HL-60 (cell line): ENCODE measurements around the gene PPP2R3A.
"Not testable (repeated sequence)": the region's sequence is repeated elsewhere in the genome, so short reads cannot be mapped to it uniquely, and the experiment has no call there.

Experiments used
- DNase-seq, 2 experiments: peaks; one replicate each; pipeline ENCODE4 v3.0.0-alpha.2; 2010 to 2020; ENCODE audit warnings: low read depth in 1 of 2, low spot score in 1 of 2
- H3K27ac ChIP-seq: fragments of 250-450 bp; sonication (Bioruptor Pico); replicated peaks from 2 replicates; pipeline ENCODE4 v1.5.1; 2020; ENCODE audit warnings: mild to moderate bottlenecking, moderate library complexity
- H3K27me3 ChIP-seq: fragments of 250-450 bp; sonication (Bioruptor Pico); 2 replicates; pipeline ENCODE4 v1.5.1; 2021; ENCODE audit warnings: mild to moderate bottlenecking, moderate library complexity; ENCODE audit not compliant: insufficient read depth, poor library complexity, severe bottlenecking
- H3K4me3 ChIP-seq: replicated peaks from 2 replicates; pipeline ENCODE4 v1.5.1; 2011; ENCODE audit warnings: mild to moderate bottlenecking, control low read depth, low read length; ENCODE audit not compliant: insufficient read depth
- CTCF ChIP-seq: IDR thresholded peaks from one replicate; pipeline ENCODE4 v1.5.1; 2011; ENCODE audit warnings: low read length, control low read depth, inconsistent platforms; ENCODE audit not compliant: insufficient read depth
- GABPA ChIP-seq: IDR thresholded peaks from 2 replicates; pipeline ENCODE4 v1.6.1; 2012; ENCODE audit warnings: low read depth
- POLR2AphosphoS5 ChIP-seq: IDR thresholded peaks from 2 replicates; pipeline ENCODE4 v1.6.1; 2012; ENCODE audit warnings: low read depth
- SPI1 ChIP-seq: IDR thresholded peaks from 2 replicates; pipeline ENCODE4 v1.6.1; 2012; ENCODE audit warnings: low read depth, mild to moderate bottlenecking, borderline replicate concordance
- TF ChIP-seq, protein P1 (sequence below): IDR thresholded peaks from 2 replicates; pipeline ENCODE4 v1.6.1; 2012; ENCODE audit warnings: low read depth; ENCODE audit not compliant: insufficient replicate concordance

The PPP2R3A gene

GRCh38 chr3:136075218-136075808 lies 109.8 kb downstream of the PPP2R3A start:
- TF ChIP-seq POLR2AphosphoS5 (no peak), GABPA (no peak), SPI1 (no peak), CTCF (peak; percentile 77)
- TF ChIP-seq, protein P1, sequence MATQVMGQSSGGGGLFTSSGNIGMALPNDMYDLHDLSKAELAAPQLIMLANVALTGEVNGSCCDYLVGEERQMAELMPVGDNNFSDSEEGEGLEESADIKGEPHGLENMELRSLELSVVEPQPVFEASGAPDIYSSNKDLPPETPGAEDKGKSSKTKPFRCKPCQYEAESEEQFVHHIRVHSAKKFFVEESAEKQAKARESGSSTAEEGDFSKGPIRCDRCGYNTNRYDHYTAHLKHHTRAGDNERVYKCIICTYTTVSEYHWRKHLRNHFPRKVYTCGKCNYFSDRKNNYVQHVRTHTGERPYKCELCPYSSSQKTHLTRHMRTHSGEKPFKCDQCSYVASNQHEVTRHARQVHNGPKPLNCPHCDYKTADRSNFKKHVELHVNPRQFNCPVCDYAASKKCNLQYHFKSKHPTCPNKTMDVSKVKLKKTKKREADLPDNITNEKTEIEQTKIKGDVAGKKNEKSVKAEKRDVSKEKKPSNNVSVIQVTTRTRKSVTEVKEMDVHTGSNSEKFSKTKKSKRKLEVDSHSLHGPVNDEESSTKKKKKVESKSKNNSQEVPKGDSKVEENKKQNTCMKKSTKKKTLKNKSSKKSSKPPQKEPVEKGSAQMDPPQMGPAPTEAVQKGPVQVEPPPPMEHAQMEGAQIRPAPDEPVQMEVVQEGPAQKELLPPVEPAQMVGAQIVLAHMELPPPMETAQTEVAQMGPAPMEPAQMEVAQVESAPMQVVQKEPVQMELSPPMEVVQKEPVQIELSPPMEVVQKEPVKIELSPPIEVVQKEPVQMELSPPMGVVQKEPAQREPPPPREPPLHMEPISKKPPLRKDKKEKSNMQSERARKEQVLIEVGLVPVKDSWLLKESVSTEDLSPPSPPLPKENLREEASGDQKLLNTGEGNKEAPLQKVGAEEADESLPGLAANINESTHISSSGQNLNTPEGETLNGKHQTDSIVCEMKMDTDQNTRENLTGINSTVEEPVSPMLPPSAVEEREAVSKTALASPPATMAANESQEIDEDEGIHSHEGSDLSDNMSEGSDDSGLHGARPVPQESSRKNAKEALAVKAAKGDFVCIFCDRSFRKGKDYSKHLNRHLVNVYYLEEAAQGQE: no peak
- no peak overlapping the region for H3K4me3 ChIP-seq
- H3K27ac ChIP-seq: no peak overlapping the region
- H3K27me3 ChIP-seq: no peaks in the 10 kb centered on the region
- DNase-seq: peak; percentile 68 to 74

- TF ChIP-seq CTCF (no peak), GABPA (no peak), POLR2AphosphoS5 (no peak), SPI1 (no peak)
- TF ChIP-seq, protein P1: no peak
- Histone ChIP-seq H3K27me3 (no peaks in the 10 kb centered on the region), H3K4me3 (no peak overlapping the region), H3K27ac (no peak overlapping the region)
- DNase-seq: peak; percentile 38 to 50
These were observed 110.3 kb downstream of the PPP2R3A start for GRCh38 chr3:136075811-136076210.

DNA sequence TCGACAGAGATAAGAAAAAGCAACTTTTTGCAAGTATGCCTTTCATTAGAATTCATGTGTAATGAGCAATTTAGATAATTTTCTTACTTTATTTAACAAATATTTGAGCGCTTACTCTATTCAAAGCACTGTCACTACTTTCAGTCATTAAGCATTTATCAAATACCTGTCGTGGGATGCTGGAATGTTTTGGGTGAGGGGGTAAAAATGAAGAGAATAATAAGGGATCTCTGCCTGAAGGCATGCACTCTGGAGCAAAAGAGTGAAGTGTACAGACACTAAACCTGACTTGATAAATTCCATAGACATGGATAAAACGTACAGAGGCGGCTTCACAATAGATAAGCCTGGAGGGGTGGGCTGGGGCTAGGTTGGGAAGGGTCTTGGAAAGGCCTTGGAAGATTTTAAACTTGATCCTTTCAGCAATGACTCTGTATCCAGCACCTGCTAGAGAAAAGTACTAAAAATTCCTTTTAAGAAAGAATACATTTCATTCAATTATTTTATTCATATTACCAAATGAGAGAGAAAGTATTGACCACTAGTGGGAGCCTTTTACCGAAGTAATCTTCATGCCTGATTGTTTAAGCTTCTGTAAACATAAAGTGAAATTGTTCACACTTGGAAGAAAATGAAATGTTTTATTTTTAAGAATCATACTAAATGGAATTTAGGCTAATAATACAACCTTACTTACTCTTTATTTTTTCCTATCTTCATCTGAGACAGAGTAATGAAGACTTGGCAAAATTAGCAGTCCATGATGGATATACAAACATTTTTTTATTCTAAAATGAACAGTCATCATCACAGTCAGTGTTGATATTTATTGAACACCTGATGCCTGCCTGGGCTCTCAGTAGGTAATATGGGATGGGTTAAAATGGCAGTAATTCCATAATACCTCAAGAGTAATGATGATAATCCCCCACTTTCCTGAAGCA lies 113.2 kb downstream of the PPP2R3A start:
- Histone ChIP-seq H3K4me3 (no peak overlapping the region), H3K27ac (no peak overlapping the region), H3K27me3 (no peaks in the 10 kb centered on the region)
- DNase-seq: no peak
- TF ChIP-seq CTCF (peak; percentile 40), POLR2AphosphoS5 (no peak)
- TF ChIP-seq, protein P1: no peak

DNA sequence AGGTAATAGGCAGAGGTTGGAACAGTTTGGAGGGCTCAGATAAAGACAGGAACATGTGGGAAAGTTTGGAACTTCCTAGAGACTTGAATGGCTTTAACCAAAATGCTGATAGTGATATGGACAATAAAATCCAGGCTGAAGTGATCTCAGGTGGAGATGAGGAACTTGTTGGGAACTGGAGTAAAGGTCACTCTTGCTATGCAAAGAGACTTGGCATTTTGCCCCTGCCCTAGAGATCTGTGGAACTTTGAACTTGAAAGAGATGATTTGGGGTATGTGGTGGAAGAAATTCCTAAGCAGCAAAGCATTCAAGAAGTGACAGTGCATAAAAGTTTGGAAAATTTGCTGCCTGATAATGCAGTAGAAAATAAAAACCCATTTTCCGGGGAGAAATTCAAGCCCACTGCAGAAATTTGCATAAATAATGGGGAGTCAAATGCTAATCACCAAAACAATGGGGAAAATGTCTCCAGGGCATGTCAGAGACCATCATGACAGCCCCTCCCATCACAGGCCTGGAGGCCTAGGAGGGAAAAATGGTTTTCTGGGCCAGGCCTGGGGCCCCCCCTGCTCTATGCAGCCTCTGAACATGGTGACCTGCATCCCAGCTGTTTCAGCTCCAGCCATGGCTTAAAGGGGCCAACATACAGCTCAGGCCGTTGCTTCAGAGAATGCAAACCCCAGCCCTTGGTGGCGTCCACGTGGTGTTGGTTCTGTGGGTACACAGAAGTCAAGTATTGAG lies 118.3 kb downstream of the PPP2R3A start:
- not testable (repeated sequence) for H3K27ac ChIP-seq, DNase-seq, H3K4me3 ChIP-seq, H3K27me3 ChIP-seq

- not testable (repeated sequence) for H3K27ac ChIP-seq, H3K4me3 ChIP-seq, DNase-seq, H3K27me3 ChIP-seq
These were observed 119.5 kb downstream of the PPP2R3A start for GRCh38 chr3:136085067-136085466.
